Activated naive CD8-positive, alpha-beta T cell treated with anti-CD3 and anti-CD28 coated beads, Interleukin-2, amount 10 ng/mL, durations not matched to agents 7 days and 5 days (primary cell): Measurements from ENCODE around the gene NUAK1. TPM values are rescaled to one million over a fixed set of nuclear protein-coding genes. Genes with fewer than 3 reads are reported as not detected.

Experiments used
- ATAC-seq: fragments of 150-1000 bp; cut with Tn5 transposase; one replicate; pipeline ENCODE4 v1.10.0; 2021; ENCODE audit warnings: low read depth, moderate library complexity
- POLR2A ChIA-PET: fragments of 350-600 bp; sonication (Branson Sonifier 250); formaldehyde crosslinking; loops from one replicate; lab custom pipeline; 2021; ENCODE audit warnings: antibody characterized with exemption; lab: Charles Lee
- DNase-seq: peaks from one replicate; pipeline ENCODE4 v3.0.0; 2021
- H3K27ac Mint-ChIP-seq: one replicate; pipeline ENCODE4 v1.8.0; 2022; ENCODE audit warnings: mild to moderate bottlenecking, mixed read lengths
- H3K27me3 Mint-ChIP-seq: one replicate; pipeline ENCODE4 v1.8.0; 2022; ENCODE audit warnings: mild to moderate bottlenecking, moderate library complexity, mixed read lengths
- H3K36me3 Mint-ChIP-seq: one replicate; pipeline ENCODE4 v1.8.0; 2021; ENCODE audit warnings: mild to moderate bottlenecking, mixed read lengths
- H3K4me1 Mint-ChIP-seq: one replicate; pipeline ENCODE4 v1.8.0; 2021; ENCODE audit warnings: mixed read lengths
- H3K4me3 Mint-ChIP-seq: one replicate; pipeline ENCODE4 v1.8.0; 2022; ENCODE audit warnings: mild to moderate bottlenecking, moderate library complexity, mixed read lengths
- H3K9me3 Mint-ChIP-seq: one replicate; pipeline ENCODE4 v1.8.0; 2021; ENCODE audit warnings: mixed read lengths
- total RNA-seq, 2 experiments: library from RNA; stranded (reverse); gene quantifications; one replicate each; pipeline ENCODE4 v1.2.3, GENCODE V29; 2021

The NUAK1 gene
- total RNA-seq, 2 experiments from 2014 or later = not detected

DNA sequence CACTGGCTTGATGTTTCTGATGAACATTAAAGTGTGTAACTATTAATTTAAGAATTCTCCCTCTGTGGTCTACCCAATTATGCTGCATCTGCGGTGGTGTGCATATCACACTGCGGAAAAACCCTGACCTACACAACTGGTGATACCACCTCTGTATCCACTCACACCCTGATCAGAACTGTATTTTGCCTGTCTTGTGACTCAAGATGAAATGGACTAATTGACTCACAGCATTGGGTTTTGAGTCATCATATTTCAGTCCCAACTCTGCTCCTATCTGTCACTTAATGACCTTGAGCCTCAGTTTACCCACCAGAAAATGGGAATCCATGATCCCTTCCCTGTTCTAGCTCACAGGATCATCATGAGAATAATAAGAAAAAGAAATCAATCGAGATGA lies 65.6 kb downstream of the NUAK1 start:
- Mint-ChIP-seq H3K4me3 (no peak overlapping the region), H3K4me1 (no peaks in the 10 kb centered on the region), H3K27ac (no peak overlapping the region), H3K9me3 (no peaks in the 10 kb centered on the region), H3K36me3 (no peaks in the 10 kb centered on the region), H3K27me3 (peaks cover 10% of the 10 kb centered on the region)
- POLR2A ChIA-PET = no interaction called here
- DNase-seq (no peak), ATAC-seq (no peak)

DNA sequence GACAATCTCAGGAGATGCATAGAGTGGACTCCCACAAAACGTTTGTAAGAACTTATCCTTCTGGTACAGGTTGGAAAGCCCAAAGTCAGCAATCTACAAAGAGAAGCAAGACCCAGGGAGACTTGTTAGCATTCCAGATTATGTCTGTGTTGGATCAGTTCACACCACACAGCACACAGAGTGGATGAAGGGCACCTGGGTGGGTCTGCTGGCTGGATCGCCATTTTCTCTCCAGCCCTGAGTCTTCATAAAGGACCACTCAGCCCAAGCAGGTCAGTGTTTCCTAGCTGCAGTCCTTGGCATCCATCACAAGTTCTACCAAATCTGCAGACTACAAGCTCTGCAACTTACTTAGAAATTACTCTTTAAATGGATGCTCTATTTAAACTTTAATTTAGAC lies 66.0 kb downstream of the NUAK1 start:
- DNase-seq (no peak), ATAC-seq (no peak)
- Mint-ChIP-seq H3K36me3 (no peaks in the 10 kb centered on the region), H3K27me3 (peaks cover 10% of the 10 kb centered on the region), H3K9me3 (no peaks in the 10 kb centered on the region), H3K4me1 (no peaks in the 10 kb centered on the region), H3K27ac (no peak overlapping the region), H3K4me3 (no peak overlapping the region)
- POLR2A ChIA-PET = no interaction called here

GRCh38 chr12:106071686-106072085 lies 67.1 kb downstream of the NUAK1 start:
- POLR2A ChIA-PET = no interaction called here
- no peak overlapping the region for H3K27ac Mint-ChIP-seq
- no peak overlapping the region for H3K4me3 Mint-ChIP-seq
- H3K9me3 Mint-ChIP-seq = no peaks in the 10 kb centered on the region
- no peaks in the 10 kb centered on the region for H3K4me1 Mint-ChIP-seq
- no peaks in the 10 kb centered on the region for H3K36me3 Mint-ChIP-seq
- no peak for ATAC-seq
- peaks cover 8% of the 10 kb centered on the region for H3K27me3 Mint-ChIP-seq
- no peak for DNase-seq

GRCh38 chr12:106070611-106071010 lies 68.1 kb downstream of the NUAK1 start:
- DNase-seq (no peak), ATAC-seq (no peak)
- Mint-ChIP-seq H3K4me1 (no peaks in the 10 kb centered on the region), H3K27me3 (peaks cover 8% of the 10 kb centered on the region), H3K27ac (no peak overlapping the region), H3K36me3 (no peaks in the 10 kb centered on the region), H3K9me3 (no peaks in the 10 kb centered on the region), H3K4me3 (no peak overlapping the region)
- POLR2A ChIA-PET = no interaction called here

DNA sequence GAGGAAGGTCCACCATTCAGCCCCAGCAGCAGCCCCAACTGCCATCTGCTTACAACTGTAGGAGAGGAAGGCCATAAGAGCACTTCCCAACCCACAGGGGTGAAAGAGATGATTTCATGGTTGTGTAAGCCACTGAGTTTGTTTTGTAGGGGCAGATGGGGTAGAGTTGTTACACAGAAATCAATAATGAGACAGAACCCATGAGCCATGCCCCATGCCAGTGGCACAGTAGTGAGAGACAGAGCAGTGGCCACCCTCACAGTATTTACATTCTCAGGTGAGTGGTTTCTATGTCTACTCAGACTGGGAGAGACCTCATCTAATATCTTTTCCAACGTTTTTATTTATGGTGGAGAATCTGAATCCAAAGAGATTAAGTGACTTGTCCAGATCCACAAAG lies 68.6 kb downstream of the NUAK1 start:
- Mint-ChIP-seq H3K4me3 (no peak overlapping the region), H3K9me3 (no peaks in the 10 kb centered on the region), H3K4me1 (no peaks in the 10 kb centered on the region), H3K36me3 (no peaks in the 10 kb centered on the region), H3K27ac (no peak overlapping the region), H3K27me3 (peaks cover 8% of the 10 kb centered on the region)
- POLR2A ChIA-PET = no interaction called here
- DNase-seq = no peak
- ATAC-seq = no peak

DNA sequence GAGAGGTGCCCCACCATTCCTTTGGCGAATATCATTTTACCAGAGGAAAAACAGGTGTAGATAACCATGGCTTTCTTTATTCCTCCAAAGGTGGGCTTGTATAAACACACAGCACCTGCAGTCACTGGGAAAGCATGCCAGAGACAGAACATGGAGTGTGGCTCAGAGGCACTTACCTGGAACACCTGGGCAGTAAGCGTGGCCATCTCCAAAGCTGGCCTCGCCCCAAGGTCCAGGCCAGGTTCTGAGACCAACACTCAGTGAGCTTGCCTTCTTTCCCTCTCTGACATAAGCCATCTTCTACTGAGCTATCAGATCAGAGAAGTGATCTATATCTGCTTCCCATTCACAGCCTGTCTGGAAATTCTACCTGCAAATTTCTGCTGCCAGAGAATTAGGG lies 70.5 kb downstream of the NUAK1 start:
- Mint-ChIP-seq H3K36me3 (no peaks in the 10 kb centered on the region), H3K4me1 (no peaks in the 10 kb centered on the region), H3K27me3 (peaks cover 6% of the 10 kb centered on the region), H3K27ac (no peak overlapping the region), H3K4me3 (no peak overlapping the region), H3K9me3 (no peaks in the 10 kb centered on the region)
- no peak for ATAC-seq
- DNase-seq = no peak
- POLR2A ChIA-PET = no interaction called here

- DNase-seq (no peak), ATAC-seq (no peak)
- Mint-ChIP-seq H3K27ac (no peak overlapping the region), H3K36me3 (no peaks in the 10 kb centered on the region), H3K27me3 (peaks cover 6% of the 10 kb centered on the region), H3K4me3 (no peak overlapping the region), H3K4me1 (no peaks in the 10 kb centered on the region), H3K9me3 (no peaks in the 10 kb centered on the region)
- POLR2A ChIA-PET = no interaction called here
These were observed 71.0 kb downstream of the NUAK1 start for GRCh38 chr12:106067606-106068205.

GRCh38 chr12:106066726-106067325 lies 71.9 kb downstream of the NUAK1 start:
- Mint-ChIP-seq H3K36me3 (no peaks in the 10 kb centered on the region), H3K27ac (no peak overlapping the region), H3K4me1 (no peaks in the 10 kb centered on the region), H3K9me3 (no peaks in the 10 kb centered on the region), H3K4me3 (no peak overlapping the region), H3K27me3 (peaks cover 6% of the 10 kb centered on the region)
- POLR2A ChIA-PET = no interaction called here
- ATAC-seq = no peak
- DNase-seq = no peak

GRCh38 chr12:106066051-106066705 lies 72.6 kb downstream of the NUAK1 start:
- POLR2A ChIA-PET = no interaction called here
- Mint-ChIP-seq H3K4me1 (no peaks in the 10 kb centered on the region), H3K27ac (no peak overlapping the region), H3K27me3 (peaks cover 6% of the 10 kb centered on the region), H3K4me3 (no peak overlapping the region), H3K36me3 (no peaks in the 10 kb centered on the region), H3K9me3 (no peaks in the 10 kb centered on the region)
- DNase-seq (no peak), ATAC-seq (no peak)

GRCh38 chr12:106065506-106065905 lies 73.2 kb downstream of the NUAK1 start:
- Mint-ChIP-seq H3K36me3 (no peaks in the 10 kb centered on the region), H3K4me1 (no peaks in the 10 kb centered on the region), H3K9me3 (no peaks in the 10 kb centered on the region), H3K4me3 (no peak overlapping the region), H3K27ac (no peak overlapping the region), H3K27me3 (peaks cover 6% of the 10 kb centered on the region)
- no peak for ATAC-seq
- DNase-seq = no peak
- POLR2A ChIA-PET = no interaction called here

- POLR2A ChIA-PET = no interaction called here
These were observed 74.1 kb downstream of the NUAK1 start for GRCh38 chr12:106064721-106065021.

DNA sequence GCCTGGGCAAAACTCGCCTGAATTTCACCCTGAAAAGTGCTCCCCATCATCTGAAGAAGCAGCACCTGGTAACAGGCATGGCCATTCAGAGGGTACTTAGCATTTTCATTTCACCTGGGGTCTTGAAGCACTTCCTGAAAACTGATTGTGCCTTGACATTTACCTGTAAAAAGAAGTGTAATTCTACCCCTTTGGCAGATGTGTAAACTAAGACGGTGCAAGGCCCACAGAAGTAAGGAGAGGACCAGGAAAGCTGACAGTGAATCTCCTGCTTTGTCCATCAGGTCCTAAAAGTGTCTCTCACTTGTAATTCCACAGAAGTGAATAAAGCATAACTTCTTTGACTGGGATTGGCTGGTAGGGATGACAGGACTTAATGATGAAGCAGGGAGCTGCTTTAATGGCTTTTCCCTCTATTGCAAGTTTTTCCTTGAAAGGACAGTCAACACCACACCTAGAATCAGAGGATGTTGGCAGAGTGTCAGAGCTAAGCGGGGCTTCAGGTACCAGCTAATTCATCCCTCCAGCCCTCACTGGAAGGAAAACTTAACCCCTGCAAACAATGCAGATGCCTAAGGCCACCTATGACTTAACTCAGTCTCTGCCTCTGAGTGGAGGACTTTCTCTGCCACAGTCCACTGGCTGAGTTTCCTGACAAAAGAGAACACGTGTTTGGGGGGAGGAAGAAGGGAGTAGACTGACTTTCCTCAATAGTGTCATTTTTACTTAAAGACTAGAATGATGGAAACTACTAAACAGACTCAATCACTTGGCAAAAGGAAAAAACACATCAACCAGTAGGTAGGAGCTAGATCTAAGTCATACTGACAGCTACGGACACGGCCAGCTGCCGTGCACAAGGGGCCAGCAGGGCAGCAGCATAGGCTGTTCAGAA lies 74.7 kb downstream of the NUAK1 start:
- Mint-ChIP-seq H3K4me3 (no peak overlapping the region), H3K27ac (no peak overlapping the region), H3K4me1 (no peaks in the 10 kb centered on the region), H3K36me3 (no peaks in the 10 kb centered on the region), H3K27me3 (no peaks in the 10 kb centered on the region), H3K9me3 (no peaks in the 10 kb centered on the region)
- DNase-seq (no peak), ATAC-seq (no peak)
- POLR2A ChIA-PET = no interaction called here

More at GRCh38 chr12:106064721-106065021, 74.1 kb downstream of the NUAK1 start:
- no peak overlapping the region for H3K4me3 Mint-ChIP-seq
- ATAC-seq = no peak
- DNase-seq = no peak
- H3K9me3 Mint-ChIP-seq = no peaks in the 10 kb centered on the region
- no peak overlapping the region for H3K27ac Mint-ChIP-seq
- H3K4me1 Mint-ChIP-seq = no peaks in the 10 kb centered on the region
- no peaks in the 10 kb centered on the region for H3K36me3 Mint-ChIP-seq
- peaks cover under 1% of the 10 kb centered on the region for H3K27me3 Mint-ChIP-seq

GRCh38 chr12:106062693-106063092 lies 76.1 kb downstream of the NUAK1 start:
- no peaks in the 10 kb centered on the region for H3K4me1 Mint-ChIP-seq
- H3K4me3 Mint-ChIP-seq = no peak overlapping the region
- no peaks in the 10 kb centered on the region for H3K27me3 Mint-ChIP-seq
- POLR2A ChIA-PET = no interaction called here
- DNase-seq (no peak), ATAC-seq (no peak)
- H3K36me3 Mint-ChIP-seq = no peaks in the 10 kb centered on the region
- H3K9me3 Mint-ChIP-seq = no peaks in the 10 kb centered on the region
- no peak overlapping the region for H3K27ac Mint-ChIP-seq
